Suppressor macrophage (primary cell): ENCODE measurements around the gene MKS1.

ENCODE experiments used
- DNase-seq, 4 experiments: peaks; one replicate each; pipeline ENCODE4 v3.0.0-alpha.2; 2020 to 2022

Gene MKS1

DNA sequence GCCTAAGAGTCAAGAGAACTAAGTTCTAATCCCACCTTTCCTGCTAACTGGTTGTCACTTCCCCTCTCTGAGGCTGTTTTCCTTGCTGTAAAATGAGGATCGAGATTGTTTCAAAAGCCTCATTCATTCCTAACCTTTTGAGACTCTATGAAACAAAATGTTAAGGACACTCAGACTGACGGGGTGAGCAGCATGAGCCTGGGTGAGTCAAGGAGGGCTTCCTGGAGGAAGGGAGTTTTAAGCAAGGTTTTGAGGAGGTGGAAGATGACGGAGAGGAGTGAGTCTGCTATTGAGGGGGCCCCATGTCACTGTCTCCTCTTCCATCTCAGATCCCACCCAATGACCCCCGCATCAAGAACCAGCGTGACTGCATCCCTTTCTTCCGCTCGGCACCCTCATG is 22.4 kb downstream of the MKS1 start:
- no peak for DNase-seq

DNA sequence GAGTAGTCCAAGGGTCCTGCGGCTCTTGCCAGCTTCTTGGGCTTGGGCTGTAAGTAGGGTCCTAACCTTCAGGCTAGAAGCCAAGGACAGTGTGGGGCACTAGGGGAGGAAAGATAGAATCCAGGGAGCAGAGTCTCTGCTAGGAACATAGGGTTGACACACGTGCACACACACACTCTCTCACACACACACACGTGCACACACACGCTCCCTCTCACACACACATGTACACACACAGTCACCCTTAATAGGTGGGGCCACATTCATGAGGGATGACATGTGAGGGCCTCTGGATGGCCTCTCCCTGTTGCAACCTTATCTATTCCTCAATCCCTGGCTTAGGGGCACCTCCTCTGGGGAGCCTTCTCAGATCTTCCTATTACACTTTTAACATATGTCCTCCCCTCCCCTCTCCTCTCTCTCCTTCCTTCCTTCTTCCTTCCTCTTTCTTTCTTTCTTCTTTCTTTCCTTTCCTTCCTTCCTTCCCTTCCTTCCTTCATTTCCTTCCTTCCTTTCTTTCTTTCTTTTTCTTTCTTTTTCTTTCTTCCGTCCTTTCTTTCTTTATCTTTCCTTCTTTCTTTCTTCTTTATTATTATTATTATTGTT is 23.4 kb downstream of the MKS1 start:
- DNase-seq, result no peak

DNA sequence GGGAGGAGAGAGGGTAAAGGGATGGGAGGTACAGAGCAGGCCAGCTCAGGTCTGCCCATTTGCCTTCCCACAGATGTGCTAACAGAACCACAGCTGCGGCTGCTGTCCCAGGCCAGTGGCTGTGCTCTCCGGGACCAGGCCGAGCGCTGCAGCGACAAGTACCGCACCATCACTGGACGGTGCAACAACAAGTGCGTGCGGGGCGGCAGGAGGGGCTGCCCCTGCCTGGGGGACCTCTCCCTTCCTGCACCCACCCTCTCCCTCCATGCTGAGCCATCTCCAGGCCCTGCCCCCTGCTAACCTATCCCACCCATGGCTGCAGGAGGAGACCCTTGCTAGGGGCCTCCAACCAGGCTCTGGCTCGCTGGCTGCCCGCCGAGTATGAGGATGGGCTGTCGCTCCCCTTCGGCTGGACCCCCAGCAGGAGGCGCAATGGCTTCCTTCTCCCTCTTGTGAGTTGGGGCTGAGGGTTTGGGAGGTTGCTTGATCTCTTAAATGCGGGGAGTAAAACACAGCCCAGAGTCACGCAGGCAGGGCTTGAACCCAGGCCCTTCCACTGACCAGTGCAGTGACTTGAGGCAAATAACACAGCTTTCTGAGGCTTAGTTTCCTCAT is 25.3 kb downstream of the MKS1 start:
- no peak for DNase-seq

DNA sequence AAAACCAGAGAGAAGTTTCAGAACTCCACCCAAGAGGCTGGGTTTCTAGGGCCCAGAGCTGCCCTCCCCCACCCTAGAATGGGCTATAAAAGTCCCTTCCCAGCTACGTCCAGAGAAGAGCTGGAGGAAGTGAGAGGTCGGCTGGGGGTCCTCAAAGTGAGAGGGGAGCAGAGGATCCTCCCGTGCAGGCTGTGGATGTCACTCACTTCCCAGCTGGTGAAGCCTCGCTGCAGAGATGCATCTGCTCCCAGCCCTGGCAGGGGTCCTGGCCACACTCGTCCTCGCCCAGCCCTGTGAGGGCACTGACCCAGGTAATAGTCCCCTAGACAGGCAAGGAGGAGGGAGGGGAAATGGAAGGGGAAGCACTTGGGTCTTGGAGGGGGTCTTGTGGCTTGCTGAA is 26.4 kb downstream of the MKS1 start, which contains the start of gene EPX:
EPX (plus strand) TSS at position 115 of the 400 bp plus-strand sequence; CDS start at position 236, 121 bp downstream.
- DNase-seq, result no peak

DNA sequence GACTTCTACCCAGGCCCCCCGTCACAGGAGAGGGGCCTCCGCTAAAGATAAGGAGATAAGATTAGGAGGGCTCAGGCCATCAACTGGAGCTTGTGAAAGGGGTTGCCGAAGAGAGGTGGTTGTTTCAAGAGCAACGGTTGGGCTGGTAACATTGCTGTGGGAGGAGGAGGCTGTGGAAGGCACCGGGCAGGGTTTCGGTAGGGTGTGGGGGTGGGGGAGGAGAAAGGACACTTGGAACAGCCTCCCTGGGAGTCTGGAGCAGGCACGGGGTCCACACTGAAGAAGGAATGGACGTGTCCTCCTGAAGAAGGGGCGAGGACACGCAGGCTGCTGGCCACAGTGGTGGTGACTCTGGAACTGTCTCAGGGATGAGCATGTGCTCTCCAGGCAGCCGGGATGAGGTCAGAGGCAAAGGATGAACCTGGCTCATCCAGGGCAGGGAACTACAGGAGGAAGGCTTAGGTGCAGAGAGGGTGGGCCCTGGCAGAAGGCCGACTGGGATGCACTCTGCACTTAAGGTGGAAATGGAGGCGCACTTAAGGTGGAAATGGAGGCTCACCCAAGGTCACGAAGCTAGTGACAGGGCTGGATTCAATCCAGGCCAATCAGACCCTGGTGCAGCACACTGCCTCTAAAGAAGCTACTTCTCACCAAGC is 27.7 kb downstream of the MKS1 start:
- DNase-seq, result no peak

DNA sequence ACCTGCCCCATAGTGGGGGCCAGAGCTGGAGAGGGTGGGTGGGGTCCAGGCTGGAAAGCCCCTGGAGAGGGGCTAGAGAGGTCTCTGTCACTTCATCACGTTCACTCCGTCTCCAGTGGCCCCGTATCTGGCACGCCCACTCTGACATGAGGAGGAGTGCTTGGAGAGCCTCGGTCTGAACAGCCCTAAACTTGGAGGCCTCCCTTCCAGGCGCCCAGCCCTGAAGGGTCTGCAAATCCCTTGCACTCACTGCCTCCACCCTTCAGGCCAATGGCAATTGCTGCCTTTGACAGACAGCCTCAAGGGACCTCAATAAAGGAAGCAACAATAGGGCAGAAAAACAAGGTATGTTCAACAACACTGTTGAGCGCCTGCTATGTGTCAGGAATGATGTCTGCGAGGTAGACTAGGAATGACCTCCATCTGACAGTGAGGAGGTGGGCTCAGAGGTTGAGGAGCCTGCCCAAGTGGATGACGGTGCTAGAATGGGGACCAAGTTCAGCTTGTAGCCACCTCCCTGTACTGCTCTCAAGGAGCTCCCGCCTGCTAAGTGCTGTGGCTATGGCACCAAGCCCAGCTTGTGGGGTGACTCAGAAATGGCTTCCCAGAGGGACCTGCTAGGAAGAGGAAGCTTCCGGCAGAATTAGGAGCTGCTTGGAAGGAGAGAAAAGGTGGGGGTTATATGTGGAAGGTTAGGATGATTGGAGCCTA is 29.5 kb downstream of the MKS1 start:
- DNase-seq, result peak; percentile 16 to 46 (median 34)

DNA sequence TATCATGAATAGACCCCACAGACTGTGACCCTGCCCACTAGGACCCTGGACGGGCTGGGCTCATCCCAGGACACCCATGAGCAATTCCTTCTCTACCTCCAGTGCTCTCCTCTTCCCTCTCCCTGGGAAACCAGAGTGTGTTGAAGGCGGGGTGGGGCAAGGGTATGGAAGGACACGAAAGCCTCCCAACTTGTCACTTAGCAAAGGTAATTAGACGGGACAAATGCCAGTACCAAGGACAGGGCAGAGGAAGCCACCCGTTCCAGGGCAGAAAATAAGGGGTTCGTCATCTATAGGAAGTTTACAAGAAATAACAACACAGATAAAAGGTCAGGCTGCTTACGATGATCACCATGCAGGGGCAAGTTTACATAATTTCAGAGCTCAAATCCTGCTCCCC is 31.4 kb downstream of the MKS1 start:
- DNase-seq, result no peak

DNA sequence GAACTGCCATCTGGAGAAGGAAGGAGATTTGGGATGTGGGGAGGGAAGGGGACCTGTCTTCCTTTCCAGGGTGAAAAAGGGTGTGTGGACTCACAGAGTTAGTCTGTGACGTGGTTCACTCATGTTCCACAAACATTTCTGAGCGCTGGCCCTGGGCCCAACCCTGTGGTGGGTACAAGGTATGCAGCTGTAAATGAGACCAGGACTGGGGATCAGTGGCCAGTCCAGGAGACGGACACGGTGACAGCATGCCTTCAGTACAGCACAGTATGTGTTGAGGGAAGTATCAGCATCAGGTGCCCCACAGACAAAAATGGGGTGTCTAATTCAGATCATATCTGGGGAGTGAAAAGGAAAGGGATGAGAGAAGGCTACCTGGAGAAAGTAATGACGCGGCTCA is 32.0 kb downstream of the MKS1 start:
- DNase-seq, result no peak

DNA sequence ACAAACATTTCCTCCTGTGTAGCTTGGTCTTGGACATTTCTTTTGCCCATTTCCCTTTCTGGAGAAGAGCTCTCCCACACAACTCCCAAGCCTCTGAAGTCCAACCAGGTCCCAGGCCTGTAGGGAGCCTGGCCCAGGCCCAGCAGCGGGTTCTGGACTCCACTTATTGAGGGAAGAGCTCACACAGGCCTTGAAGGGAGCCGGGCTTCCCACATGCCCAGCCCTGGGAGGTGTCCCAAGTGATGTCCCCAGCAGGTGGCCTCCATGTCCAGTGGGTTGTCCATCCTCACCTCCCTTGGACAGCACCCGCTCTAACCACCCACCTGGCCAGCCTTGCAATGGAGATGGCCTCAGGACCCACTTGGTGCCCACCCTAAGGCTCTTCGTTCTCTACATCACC is 32.5 kb downstream of the MKS1 start:
- no peak for DNase-seq

DNA sequence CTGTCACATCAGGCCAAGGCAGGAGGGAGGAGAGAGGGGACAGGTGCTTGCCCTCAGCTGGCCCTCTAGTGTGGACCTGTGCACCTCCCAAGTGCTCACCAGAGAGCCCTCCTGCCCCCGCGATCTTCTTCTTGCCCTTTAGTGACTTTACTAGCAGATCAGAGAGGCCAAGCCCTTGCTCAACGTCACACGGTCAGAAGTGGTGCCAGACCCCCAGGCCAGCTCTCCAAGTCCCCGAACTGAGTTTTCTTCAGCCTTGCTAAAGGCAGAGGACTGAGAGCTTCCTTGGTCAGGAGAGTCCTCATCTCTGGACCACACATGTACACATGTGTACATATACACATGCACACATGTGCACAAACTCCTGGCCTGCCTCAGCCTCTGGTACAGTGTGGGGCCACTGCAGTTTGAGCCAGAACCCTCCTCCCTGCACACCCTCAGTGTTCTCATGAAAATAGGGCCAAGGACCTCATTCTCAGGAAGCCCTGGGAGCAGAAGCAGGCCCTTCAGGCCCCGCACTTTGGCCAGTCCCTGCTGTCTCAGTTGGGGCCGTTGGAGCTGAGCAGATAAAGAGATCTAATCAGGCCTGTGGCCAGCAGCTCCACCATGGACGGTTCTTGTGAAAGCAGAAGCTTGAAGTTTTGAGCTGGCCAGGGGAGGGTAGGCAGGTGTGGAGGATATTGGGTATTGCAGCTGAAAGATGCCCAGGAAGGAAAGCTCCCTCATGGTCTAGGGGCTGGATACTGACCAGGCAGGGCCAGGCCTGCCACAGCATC is 33.9 kb downstream of the MKS1 start:
- no peak for DNase-seq

DNA sequence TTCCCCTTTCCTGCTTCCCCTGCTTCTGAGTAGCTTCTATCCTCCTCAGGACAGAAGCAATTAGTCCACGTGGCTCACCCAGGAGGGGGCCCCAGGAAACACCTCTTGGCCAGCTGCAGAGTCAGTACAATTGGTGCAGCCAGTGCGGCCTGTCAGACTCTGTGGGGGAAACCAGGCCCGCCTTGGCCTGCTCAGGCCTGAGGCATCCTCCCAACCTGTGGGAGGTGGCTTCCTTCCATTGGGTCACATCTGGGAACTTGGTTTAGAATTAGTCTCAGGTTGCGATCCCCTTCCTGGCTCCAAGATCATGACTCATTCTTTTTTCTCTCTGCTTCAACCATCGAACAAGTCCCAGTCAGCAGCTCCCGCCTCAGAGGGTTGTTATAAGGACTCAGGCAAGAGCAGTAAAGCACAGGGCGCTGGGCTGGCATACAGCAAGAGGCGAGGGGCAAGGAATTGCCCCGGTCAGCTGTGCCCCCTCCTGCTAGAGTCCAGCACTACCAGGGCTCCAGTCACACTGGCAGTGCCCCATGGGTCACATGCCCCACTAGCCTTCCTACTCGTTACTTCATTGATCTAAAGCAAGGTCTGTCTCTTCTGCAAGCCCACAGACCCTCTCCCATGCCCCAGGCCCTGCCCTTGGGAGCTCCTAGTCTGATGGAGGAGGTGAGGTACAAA is 34.6 kb downstream of the MKS1 start:
- DNase-seq, result peak in 1 of 4 experiments; percentile 6

DNA sequence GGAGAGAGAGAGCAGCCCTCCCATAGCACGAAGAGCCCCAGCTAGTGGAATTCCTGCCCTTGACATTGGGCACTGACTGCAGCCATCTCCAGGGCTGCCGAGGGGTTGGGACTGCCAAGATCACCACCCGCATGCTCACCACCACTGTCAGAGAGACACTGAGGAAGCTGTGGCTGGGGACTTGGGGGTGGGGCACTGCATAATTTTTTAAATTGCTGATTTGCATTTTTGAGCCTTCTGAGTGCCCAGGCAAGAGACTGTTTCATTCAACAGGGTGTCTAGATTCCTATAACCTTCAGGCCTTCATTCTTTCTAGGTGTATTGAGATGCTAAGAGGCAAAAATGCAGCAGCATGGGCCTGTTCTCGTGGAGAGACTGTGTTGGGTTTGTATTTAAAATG is 35.5 kb downstream of the MKS1 start:
- DNase-seq, result no peak

DNA sequence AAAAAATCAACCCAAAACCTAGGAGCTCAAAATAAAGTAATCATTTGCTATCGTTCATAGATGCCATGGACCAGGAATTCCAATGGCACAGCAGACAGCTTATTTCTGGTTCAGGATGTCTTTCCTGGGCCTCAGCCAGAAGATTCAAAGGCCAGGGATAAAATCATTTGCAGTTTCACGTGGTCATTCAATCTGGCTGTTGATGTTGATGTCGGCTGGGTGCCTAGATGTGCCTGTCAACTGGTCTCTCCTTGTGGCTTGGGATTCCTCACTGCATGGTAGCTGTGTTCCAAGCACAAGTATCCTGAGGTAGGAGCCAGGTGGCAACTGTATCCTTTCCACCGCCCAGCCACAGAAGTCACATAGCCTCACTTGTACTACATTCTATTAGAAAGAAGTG is 37.3 kb downstream of the MKS1 start:
- no peak for DNase-seq

DNA sequence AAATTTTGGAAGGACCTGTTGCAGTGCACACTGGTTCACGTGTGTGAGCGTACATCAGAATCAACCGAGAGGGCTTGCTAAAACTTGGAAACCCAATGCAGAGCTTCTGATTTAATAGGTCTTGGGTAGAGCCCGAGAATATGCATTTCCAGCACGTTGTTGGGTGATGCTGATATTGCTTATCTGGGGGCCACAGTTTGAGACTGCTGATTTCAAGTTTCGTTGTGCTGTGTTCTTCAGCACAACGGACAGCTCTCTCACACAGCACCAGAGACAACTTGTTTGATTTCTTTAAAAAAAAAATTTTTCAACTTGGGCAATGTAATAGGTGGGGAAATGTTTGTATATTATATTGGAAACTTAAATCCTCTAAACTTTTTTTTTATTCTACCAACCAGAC is 42.9 kb downstream of the MKS1 start:
- DNase-seq, result peak in 1 of 4 experiments; percentile 20

DNA sequence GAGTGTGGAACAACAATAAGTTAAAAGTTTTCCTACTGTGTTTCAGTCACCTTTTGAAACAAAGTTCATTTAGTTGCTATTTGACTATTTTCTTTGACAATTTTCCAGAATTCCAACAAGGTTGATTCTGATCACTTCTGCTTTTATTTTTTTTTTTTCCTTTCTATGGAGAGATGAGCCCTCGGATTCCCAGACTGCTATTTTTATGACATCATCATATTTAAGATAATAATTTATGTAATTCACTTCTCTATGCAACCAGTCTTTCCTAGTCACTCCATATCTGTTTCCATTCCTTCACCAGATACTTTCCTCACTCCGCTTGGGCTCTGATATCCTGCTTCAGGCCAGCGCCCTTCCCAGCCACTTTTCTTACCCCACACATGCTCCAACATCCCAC is 44.2 kb downstream of the MKS1 start:
- no peak for DNase-seq

DNA sequence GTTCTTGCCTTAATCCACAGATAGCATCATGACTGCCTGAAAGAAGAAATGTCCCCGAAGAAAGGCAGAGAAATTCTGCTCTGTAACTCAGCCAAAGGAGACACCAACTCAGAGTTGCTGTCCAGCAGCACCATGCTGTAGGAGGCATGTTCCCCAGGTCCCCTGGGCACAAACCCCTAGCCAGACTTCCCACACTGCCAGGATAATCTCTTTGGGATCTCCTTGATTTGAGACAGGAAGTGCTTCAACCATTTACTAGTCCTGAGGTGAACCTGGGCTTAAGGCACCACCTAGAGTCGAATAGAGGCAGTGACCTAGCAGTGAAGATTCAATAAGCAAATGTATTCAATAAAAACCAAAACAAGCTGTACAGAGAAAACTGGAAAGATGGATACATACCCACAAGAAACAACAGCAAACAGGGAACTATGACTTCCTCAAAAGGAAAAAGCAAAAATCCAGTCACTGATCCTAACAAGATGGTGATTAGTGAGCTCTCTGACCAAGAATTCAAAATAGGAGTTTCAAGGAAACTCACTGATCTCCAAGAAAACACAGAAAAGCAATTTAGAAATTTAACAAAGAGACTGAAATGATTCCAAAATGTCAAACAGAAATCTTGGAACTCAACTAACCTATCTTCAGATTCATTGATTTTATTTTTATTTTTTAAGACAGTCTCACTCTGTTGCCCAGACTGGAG is 46.5 kb downstream of the MKS1 start:
- DNase-seq, result peak in 2 of 4 experiments; percentile 10 to 13

DNA sequence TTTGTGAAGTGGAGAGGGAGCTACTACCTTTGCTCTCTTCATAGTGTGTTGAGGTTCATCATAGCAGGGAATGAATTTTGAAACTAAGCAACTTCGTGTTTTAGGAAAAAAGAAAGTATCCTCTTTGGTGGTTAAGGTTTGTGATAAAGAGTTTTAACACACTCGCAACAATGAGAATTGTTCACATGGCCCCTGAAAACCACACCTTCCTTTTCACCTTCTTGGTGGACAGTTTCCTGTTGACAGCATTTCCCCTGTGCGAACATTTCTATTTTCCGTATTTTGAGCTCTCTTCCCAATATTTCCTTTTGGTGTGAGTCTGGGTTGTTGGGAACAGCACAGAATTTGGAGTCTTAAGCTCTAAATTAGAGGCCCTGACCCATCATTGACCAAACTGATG is 48.4 kb downstream of the MKS1 start:
- no peak for DNase-seq

DNA sequence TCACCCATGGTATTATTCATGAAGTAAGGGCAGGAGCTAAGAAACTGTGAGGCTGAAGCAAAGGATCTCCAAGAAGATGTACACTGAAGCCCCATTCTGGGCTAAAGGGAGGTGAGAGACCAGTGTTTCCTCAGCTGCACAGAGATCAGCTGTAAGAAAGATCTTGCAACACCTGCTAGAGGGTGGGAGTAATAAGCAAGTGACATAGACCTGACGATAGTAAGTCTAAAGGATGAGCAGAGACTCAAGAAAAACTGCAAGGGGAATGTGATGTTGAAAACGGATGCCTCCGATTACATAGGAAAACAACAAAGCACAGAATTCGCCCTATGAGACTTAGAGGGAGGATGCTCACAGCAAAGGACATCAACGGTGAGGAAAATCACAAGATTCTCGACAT is 52.4 kb downstream of the MKS1 start, which contains the start of gene OR4D2:
OR4D2 (plus strand) TSS at position 301 of the 400 bp plus-strand sequence. CDS start 2,674 bp downstream, outside the sequence.
- no peak for DNase-seq

DNA sequence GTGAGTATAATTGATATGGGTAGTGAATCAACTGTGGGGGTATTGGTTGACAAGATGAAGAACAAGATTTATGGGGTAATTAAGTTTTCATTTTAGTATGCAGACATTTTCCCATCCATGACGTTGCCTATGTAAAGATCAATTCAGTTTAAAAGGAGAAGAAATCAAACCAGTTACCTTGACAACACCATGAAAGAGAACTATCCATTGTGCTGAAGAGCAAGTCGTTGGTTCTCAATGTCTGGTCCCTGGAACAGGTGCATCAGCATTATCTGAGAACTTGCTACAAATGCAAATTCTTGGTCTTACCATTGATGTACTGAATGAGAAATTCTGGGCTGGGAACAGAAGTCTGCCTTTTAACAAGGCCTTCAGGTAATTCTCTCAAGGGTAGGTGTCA is 53.1 kb downstream of the MKS1 start:
- DNase-seq, result no peak

DNA sequence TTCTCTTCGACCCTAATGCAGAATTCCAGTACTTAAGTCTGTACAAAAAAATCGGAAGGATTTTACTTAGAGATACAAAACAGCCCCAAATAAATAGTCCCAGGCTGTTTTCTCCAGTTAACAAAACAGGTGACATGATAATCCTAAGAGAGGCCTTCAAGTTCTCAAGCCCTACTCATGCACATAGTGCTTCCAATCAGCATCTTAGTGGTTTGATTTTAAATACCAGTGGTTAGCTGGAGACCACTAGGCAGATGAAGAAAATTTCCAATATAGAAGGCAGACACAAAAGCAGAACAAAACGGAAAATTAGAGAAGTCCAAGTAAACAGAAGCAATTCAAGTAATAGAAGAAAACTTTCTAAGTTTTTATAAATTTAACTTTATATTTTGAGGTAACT is 57.5 kb downstream of the MKS1 start:
- DNase-seq, result peak in 1 of 4 experiments; percentile 5

DNA sequence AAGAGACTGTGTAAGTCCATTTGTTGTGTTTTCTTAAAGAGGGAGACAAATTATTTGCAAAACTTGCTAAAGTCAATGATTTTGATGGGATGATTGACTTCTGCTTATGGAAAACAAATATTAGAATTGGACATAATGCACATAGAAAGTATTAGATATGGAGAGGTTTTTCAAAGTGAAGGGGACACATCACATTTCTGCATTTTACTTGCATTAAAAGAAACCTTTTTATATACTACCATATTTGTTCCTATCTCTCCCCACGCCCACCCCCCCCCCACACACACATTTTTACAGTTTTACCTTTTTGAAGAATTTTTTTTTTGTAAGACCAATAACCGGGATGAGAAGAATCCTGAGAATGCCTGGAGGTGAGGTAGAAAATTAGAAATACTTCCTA is 60.9 kb downstream of the MKS1 start:
- no peak for DNase-seq
